LoVo (cell line): ENCODE measurements around the gene GSTM5.
"Not testable (repeated sequence)": the region's sequence is repeated elsewhere in the genome, so short reads cannot be mapped to it uniquely, and the experiment has no call there.

Source experiments
- DNase-seq: peaks from one replicate; pipeline ENCODE4 v3.0.0-alpha.2; 2016; ENCODE audit warnings: low spot score

GSTM5 gene

GRCh38 chr1:109762039-109762585, 50.1 kb downstream of the GSTM5 start:
- no peak for DNase-seq

- peak; percentile 69 for DNase-seq
Observed at GRCh38 chr1:109762821-109763645, 51.0 kb downstream of the GSTM5 start.

GRCh38 chr1:109763646-109764415, 51.8 kb downstream of the GSTM5 start, which contains the start of gene EPS8L3:
Gene EPS8L3 (minus strand): TSS chr1:109763923. CDS start chr1:109761749, 2,174 bp downstream.
- DNase-seq, result peak; percentile 84

- no peak for DNase-seq
Observed at GRCh38 chr1:109764561-109765482, 52.8 kb downstream of the GSTM5 start.

- no peak for DNase-seq
Observed at GRCh38 chr1:109765483-109765815, 53.4 kb downstream of the GSTM5 start.

GRCh38 chr1:109765896-109766615, 54.0 kb downstream of the GSTM5 start:
- peak; percentile 23 for DNase-seq

- not testable (repeated sequence) for DNase-seq
Observed at GRCh38 chr1:109766991-109767636, 55.1 kb downstream of the GSTM5 start.
